Putamen (tissue), 1 donor: ENCODE measurements around the gene NRXN2.
"Not testable (repeated sequence)": the region's sequence is repeated elsewhere in the genome, so short reads cannot be mapped to it uniquely, and the experiment has no call there.

Experiments used
- DNase-seq: peaks from one replicate; pipeline ENCODE4 v3.0.0-alpha.2; 2016; ENCODE audit warnings: low spot score

The NRXN2 gene

DNA sequence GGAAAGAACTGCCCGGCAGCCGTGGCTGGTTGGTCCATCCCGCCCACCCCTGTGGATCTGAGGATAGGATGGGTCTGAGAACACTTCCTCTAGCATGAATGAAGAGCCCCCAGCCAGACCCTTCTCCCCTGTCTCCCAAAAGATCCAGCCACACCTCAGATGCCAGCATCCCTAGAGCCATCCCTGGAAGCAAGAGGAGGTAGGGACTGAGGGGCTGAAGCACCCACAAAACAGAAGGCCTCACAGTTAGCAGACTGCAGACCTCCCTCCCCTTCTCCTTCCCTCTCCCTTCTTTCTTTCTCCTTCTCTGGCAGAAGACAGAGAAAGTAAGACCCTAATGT, 1.7 kb downstream of the NRXN2 start:
- DNase-seq, result no peak

DNA sequence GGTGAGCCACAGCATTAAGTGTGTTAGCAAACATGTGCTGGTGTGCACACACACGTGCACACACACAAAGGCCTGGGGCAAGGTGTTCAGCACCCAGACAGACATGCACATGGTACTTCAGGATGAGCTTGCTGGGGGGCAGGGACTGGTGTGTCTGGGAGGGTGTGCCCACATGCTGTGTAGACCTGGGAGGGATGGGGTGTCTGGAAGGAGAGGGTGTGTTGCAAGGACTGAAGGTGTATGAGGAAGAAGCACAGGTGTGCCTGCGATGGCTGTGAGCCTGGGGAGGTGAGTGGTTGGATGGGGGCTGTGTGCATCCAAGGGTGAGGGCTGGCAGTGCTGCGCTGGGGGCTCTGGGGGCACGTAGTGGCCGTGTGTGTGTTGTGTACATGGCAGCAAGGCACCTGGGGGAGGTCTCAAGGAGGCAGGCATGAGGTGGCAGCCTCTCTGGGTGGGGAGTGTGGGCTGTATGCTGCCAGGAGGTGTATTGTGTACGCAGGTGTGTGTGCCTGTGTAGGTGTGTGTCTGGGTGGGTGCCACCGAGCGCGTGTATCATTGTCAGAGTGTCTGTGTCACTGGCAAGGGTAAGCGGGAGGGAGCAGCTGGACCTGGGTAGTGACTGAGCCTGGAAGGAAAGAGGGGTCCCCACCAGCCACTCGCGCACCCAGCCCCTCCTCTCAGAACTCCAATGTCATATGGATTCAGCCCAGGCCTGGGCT, 2.2 kb downstream of the NRXN2 start:
- no peak for DNase-seq

DNA sequence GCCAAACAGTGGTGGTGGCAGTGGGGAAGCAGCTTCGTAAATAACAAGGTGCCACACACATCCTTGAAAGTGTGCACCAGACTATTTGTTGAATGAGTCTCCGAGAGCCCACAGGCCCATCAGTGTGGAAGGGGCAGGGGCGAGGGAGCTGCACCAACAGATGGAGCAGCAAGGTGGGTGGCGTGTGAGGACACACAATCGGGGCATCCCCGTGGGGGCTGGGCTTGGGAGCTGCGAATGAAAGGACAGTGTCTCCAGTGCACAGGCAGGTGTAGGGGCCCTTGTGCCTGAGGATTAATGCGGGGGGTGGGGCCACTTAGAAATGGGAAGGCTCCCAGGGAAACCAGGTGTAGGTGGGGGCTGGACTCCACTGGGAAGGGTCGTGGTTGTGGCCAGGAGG, 2.8 kb downstream of the NRXN2 start:
- no peak for DNase-seq

DNA sequence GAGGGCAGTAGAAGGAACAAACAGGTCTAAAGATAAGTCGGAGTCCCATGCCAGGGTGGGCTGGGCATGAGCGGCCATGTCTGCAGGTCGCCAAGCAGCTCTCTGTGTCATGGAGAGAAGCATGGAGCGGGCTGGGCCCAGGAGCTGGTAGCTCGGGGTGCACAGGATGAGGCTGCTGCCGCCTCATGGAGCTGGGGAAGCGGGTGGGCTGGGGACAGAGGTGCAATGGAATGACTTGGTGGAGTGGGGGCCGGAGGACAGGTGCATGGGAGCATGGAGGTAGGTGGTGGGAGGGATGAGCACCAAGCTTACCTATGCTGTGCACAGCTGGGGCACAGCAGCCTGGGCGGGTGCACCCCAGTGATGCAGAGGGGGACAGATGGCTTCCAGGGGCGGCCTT, 3.6 kb downstream of the NRXN2 start:
- no peak for DNase-seq

DNA sequence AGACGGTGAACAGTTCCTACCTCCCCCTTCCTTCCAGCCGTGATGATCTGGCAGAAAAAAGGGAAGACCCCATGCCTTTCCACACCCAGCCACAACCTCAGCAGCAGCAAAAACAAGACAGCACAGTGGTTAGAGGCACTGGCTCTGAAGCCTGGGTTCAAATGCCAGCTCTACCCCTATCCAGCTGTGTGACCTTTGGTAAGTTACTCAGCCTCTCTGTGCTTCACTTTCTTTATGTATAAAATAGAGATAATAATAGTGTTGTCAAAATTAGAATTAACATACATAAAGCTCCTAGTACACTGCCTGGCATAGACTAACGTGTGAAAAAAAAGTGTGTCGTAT, 4.2 kb downstream of the NRXN2 start:
- no peak for DNase-seq

DNA sequence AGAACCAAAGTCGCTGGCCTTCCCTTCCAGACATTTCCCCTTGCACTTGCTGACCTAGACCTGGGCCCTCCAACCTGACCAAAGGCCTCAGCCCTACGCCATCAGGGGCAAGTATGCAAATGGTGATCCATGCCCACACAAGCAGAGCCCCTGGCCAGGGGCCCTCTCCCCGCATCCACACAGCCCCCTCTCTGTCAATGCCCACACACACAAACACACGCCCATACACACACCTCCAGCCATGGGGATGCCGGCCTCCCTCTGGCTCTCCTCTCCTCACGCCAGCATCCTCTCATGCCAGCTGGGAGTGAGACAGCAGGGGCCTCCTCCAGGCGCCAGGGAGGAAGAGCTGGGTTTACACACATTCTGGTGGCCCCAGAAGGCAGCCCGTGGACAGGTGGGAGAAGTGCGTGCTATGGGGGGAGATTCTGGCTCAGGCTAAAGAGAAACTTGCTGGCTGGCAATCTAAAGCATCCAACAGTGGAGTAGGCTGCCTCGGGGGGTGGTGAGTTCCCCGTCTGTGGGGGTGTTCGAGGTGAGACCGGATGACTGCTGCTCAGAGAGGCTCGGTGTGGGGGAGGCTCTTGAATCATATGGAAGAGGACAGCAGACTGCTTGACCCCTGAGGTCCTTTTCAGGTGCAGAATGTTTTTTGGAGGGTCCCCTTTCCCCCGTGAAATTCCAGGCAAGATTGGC, 4.8 kb downstream of the NRXN2 start:
- DNase-seq, result no peak

DNA sequence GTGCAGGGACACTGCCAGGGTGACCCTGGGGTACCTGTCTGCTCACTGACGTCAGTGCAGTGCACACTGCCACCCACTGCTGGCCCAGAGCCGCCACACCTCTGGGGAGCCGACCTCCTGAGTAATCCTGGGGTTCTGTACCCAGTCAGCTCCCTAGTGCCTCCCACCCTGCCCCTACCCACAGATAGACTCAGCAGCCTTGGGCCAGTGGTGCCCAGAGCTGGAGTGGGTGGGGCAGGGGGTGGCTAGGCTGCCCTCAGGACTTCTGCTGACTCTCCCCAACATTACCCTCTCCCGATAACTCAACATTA, 5.8 kb downstream of the NRXN2 start:
- no peak for DNase-seq

DNA sequence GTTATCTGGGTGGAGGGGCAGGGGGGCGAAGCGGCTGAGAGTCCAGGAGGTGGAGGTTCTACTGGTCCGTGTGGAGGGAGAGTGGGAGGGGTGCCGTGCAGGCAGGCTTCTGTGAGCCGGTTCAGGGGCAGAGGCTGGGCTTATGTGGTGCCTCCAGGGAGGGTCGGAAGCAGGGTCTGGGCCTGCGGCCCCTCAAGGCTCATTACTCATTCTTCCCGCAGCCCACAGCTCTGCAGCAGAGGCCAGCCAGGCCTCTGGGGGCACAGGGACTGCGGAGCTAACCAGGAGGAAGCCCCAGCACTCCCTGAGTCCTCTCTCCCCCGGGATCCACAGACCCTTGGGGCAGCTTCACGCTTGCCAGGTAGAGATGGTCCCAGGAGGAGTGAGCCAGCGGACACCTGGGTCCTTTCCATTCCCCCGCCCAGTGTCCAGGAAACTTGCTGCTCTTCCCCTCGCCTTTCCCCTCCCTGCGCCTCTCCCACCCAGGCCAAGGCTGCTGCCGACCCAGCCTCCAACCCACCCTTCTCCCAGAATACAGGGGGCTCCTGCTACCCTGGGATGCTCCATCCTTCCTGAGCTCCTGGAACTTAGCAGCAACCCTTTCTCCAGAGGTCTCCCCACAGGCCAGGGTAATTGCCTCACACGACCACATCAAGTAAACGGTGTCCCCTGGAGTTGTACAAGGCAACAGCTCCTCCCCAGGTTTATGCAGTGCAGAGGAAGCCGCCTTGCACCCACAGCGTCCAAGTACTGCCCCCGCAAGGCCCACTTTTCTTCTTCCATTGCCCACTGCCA, 6.3 kb downstream of the NRXN2 start:
- no peak for DNase-seq

DNA sequence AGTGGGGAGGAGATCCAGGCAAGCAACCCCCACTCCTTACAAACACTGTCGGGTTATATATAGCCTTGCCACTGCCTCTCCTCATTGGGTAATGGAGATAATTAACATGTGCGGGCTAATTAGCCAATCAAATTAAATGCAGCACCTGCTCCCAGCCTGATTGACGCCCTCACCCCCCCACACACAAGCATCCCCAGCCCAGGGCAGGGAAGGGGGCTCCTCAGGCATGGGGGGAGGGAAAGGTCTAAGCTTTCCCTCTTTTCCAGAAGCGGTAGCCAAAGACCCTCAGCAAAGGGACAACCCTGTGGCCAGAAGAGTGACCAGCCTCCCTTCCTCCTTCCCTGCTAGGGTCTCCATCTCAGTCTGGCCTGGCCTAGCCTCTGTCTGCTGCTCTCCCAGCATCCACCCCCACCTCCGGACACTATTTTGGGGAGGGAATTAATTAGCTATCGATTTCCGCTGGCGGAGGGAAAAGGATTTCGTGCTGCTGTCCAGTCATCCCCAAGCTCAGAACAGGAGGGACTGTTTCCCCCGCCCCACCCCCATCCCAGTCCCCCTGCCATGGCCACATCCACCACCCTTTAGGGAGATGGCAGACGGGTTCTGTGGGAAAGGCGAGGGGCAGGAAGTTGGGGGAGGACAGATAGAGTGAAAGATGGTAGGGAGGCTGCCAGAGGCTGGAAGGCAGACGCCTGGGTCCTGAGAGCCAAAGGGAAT, 7.1 kb downstream of the NRXN2 start:
- no peak for DNase-seq

DNA sequence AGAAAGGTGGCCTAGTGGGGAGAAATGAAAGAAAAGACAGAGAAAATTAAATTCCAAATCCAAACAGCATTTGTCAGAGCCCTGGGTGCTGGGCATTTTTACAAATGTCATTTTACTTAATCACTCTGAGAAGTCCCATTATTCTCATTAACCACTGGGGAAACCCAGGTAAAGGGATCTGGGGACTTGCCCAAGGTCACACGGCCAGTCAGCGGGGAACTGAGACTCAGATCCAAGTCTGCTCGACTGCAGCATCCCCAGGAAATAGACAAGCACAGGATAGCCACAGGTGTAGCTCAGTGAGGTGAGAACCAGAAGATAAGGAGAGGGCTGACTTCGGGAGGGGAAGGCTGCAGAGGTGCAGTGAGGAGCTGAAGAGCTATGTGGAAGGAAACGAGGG, 7.9 kb downstream of the NRXN2 start:
- DNase-seq, result no peak

DNA sequence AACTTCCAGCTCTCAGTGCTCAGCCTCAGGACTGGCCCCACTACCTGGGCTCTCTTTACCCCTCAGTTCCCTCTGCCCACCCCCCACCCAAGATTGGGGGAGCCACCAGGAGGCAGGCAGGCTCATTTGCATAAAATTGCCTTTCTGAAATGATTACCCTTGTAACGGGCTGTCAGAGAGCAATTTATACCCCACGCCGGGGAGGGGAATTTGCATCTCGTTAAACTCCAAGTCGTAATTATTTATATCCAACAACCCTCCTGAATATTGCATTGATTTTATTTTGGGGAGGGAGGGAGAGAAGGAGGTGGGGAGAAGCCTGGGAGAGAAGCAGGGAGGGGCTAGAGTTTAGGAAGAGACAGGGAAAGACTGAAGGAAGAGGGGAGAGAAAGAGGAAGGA, 8.3 kb downstream of the NRXN2 start:
- DNase-seq, result peak; percentile 36

DNA sequence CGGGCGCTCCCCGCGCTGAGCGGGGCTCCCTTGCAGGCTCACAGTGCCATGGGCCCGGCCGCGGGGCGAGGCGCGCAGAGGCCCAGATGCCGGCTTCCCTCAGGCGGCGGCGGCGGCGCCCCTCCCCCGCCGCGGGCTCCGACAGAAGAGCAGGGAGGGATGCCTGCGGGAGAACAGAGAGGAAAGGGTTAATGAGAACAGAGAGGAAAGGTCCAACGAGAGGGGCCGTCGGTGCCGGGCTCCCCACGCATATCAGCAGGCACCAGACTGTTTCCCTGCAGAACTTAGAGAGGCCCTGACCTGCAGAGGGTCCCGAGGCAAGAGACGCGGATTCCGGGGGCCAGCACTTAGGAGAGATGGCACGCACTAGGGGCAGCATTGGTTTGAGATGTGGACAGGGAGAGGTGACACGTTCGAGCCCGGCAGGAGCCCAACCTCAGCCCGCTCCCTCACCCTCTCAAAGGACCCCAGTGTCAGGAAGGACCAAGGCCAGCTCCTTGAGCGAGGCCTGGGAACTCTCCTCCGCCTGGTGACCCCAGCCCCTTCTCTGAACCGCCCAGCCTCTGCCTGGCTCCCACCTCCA, 9.1 kb downstream of the NRXN2 start:
- no peak for DNase-seq

DNA sequence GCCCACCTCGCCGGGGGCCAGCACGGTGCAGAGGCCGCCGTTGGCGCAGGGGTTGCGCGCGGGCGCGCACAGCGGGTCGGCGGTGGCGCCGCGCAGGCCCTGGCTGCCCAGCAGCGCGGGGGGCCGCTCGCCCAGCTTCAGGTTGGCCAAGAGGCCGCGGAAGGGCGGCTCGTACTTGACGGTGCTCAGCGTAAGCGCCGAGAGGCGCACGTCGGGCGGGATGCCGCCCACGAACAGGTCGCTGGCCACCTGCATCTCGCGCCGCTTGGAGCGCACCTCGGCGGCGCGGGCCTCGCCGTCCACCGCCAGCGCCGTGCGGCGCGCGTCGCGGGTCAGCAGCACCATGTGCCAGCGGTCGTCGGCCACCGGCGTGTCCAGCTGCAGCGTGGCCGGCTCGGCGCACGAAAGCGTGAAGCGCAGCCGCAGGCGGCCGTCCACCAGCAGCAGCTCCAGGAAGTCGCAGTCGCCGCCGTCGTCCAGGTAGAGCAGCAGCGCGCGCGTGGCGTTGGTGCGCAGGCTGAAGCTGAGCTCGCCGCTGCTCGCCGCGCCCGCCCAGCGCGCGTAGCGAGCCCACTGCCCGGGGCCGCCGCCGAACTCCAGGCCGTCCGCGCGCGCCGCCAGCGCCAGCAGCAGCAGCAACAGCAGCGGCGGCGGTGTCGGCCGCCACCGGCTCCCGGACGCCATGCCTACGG, 9.8 kb downstream of the NRXN2 start:
- DNase-seq, result no peak

DNA sequence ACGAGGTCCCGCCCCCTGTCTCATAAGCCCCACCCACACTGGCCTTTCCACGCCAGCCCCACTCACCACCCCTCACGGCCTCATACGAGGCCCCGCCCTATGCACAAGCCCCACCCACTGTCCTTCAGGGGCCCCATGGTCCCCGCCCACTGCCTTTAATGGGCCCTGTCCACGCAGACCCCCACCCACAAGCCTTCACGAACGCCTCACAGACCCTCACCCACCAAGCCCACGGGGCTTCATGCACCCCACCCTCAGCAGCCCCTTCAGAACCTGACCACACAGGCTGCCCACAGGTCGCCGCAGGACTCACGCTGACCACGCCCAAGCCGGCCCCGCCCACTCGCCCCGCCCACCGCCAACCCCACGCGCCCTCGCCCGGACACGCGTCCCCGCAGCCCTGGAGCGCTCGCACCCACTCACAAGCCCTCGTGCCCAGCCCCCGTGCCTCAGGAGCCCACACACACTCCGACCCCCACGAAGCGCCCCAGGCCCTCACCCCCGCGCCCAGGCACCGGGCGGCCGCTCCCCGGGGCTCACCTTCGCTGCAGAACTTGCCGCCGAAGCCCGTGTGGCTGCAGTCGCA, 10.5 kb downstream of the NRXN2 start:
- DNase-seq, result no peak

DNA sequence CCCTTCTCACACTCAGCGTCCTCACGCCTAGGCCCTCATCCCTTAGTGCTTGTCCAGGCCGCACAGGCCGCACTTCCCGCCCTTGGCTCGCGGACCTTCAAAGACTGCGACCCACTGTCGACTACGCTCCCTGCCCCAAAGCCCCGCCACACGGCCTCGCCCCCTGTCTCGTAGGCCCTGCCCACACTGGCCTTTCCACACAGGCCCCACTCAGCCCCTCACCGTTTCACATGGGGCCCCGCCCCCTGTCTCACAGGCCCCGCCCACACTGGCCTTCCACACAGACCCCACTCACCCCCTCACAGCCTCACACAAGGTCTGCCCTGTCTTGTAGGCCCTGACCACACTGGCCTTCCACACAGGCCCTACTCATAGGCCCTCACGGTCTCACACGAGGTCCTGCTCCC, 11.0 kb downstream of the NRXN2 start:
- no peak for DNase-seq

DNA sequence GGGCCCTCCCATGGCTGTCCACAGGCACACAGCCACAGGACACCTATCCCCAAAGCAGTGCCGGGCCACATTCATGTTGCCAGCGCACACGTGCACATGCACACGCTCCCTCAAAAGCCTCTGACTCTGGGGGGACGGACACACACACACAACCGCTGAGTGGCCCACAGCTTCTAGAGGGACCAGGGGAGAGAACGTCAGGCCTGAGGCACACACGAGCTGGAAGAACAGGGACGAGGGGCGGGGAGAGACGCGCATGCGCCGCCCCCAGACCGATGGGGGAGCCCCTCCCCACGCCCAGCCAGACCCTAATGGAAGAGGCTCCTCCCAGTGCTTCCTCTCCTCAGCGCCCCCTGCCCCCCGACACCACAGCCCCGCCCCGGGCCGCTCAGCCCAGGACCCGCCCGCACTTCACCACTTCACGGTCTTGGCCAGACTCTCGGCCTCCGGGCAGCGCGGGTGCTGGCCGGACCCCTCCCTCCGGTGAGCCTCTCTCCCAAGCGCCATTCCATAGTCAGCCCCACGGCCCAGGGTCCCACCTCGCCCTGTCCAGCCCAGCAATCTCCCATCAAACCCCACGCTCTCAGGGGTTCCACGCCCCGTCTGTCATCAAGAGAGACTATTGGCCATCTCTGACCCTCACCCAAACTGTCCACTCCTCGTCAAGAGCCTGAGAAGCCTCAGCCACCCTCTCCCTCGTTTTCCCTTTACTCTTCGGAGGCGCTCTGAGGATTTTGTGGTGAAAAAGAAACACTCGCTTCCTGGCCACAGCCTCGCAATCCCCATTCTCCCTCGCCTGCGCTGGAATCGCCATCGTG, 11.7 kb downstream of the NRXN2 start:
- DNase-seq, result no peak

DNA sequence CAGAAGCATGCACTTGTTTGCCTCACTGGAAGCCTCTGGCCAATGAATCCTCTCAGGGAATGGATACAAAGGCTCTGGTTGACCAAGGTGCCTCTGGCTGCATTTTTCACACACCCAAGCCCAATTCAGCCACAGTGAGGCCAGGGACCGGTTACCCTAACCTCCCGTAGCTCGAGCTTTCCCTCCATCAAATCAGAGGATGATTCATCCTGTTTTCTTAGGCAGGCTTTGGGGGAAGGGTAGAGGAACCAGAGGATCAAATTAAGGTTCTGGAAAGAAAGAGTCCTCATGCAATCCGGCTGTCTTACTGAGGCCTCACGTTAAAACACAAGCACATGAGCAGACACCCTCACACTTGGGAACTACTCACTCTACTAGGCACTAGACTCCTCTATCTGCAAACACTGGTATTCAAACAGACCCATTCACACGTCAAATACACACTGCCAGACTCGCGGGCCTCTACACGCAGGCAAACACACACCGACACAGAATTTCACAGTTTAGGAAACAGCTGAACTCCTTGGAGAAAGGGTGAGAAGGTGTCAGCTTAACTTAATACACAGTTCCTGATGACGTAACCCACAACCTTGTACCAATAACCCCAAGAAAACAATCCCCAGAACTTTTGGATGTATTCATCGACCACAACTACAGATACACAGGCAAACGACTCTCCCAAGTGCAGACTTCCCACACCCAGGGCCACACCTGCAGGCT, 12.4 kb downstream of the NRXN2 start:
- no peak for DNase-seq

DNA sequence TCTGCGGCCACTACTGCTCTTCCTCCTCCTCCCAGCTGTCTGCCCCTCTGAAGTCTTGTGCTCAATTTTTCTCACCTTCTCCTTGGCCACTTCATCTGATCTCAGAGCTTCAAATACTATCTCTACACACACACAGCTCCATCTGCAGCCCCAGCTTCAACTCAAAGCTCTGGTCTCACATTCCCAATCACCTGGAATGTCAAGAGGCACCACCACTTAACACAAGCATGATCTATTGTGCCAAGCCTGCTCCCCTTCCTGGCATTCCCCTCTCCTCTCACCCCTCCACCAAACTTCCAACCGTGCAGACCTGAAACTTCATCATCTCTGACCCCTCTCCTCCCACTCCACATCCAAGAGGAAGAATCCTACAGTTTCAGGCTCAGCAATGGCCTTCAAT, 17.5 kb downstream of the NRXN2 start:
- DNase-seq, result no peak

DNA sequence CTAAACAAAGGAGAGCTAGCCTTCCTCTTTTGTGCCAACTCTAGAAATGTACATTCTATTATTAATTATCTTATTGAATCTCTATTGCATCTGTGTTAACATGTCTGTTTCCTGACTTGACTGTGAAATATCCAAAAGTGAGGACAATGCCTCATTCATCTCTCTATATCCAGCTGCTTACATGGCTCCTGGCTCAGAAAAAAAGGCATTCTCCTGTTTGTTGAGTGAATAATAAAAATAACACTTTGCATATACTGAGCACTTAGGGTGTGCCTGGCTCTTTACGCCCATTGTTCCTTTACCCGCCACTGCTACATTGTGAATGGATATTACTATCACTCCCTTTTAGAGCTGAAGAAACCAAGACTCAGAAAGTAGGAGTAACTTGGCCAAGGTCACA, 19.9 kb downstream of the NRXN2 start:
- DNase-seq, result no peak

DNA sequence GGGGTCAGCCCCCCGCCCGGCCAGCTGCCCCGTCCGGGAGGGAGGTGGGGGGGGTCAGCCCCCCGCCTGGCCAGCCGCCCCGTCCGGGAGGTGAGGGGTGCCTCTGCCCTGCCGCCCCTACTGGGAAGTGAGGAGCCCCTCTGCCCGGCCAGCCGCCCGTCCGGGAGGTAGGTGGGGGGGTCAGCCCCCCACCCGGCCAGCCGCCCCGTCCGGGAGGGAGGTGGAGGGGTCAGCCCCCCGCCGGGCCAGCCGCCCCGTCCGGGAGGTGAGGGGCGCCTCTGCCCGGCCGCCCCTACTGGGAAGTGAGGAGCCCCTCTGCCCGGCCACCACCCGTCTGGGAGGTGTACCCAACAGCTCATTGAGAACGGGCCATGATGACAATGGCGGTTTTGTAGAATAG, 21.0 kb downstream of the NRXN2 start:
- DNase-seq, result not testable (repeated sequence)
